Medulla oblongata (tissue), 1 donor: ENCODE data around the gene RBM33.

ENCODE experiments used
- DNase-seq: peaks from one replicate; pipeline ENCODE4 v3.0.0-alpha.2; 2015; ENCODE audit errors: extremely low spot score

RBM33 gene

GRCh38 chr7:155766966-155767916 lies 122.8 kb downstream of the RBM33 start:
- no peak for DNase-seq

DNA sequence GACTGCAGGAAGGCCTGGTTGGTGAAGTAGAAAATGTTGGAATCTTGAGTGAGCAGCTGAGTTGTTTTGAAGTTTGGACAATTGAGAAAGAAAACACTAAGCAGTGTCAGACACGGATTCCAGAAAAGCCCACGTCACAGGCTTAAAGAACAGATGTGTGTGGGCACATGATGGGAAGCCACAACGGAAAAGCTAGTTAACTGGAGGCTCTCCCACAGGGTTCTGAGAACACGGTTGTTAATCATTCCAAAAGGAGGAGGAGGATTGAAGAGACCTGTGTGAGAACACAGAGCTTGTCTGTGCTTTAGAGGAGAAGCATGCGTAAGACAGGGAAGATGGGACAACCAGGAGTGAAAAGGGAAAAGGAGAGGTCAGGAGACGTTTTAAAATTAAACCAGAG lies 125.2 kb downstream of the RBM33 start:
- DNase-seq, result no peak

DNA sequence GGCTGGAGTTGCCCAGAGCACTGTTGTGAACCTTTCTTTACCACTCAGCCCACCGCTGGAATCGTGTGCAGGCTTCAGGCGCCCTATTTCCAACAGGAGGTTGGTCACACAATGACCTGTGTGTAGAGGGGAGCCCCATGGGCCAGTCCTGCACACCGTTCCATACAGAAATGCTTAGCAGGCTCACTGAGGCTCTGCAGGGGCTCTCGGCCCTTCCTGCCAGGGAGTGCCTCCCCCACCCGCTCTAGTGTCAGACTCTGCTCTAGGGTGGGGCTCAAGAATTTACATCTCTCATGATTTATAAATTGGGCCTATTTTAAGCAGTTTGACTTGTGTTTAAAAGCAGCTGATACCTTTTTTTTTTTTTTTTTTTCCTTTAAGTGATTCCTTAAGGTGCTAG lies 125.8 kb downstream of the RBM33 start:
- no peak for DNase-seq

- no peak for DNase-seq
Observed at GRCh38 chr7:155773531-155773930, 129.1 kb downstream of the RBM33 start.

- no peak for DNase-seq
Observed at GRCh38 chr7:155774947-155775346, 130.5 kb downstream of the RBM33 start.

- no peak for DNase-seq
Observed at GRCh38 chr7:155775691-155776090, 131.2 kb downstream of the RBM33 start.

DNA sequence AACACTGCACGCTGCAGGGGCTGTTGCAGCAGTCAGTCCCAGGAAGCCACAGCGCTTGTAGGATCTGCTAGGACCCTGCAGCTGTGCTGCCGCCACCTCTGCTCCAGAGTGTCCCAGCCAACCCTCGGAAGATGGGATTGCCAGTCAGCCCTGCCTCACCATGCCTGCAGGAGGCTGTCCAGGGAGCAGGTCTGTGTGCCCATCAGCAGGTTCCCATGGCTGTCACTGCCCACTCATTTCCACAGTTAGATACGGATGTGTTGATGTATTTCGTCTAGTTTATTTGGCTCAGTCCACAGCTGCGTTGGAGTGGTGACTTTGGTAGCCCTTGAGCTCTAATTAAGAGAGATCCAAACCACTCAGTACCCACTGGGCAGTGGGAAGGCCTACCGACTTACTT lies 132.1 kb downstream of the RBM33 start:
- no peak for DNase-seq

DNA sequence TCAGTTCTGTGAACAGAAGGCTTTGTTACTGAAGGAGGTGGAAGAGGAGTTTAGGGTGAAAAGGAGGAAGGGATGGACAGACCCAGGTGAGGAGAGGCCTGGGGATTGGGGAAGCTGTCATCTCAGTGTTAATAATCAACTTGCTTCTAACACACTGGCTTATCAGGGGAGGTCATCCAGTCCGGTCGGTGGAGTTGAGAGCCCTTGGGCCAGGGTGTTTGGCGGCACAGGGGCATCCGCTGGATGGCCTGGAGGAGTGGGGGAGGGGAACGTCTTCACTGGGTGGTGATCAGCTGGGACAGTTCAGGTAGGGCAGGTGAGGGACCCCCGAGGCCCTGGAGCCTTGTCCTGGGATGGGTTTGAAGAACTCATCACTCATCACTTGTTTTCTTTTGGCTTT lies 133.9 kb downstream of the RBM33 start:
- no peak for DNase-seq

GRCh38 chr7:155780884-155781283 lies 136.4 kb downstream of the RBM33 start:
- DNase-seq, result no peak

DNA sequence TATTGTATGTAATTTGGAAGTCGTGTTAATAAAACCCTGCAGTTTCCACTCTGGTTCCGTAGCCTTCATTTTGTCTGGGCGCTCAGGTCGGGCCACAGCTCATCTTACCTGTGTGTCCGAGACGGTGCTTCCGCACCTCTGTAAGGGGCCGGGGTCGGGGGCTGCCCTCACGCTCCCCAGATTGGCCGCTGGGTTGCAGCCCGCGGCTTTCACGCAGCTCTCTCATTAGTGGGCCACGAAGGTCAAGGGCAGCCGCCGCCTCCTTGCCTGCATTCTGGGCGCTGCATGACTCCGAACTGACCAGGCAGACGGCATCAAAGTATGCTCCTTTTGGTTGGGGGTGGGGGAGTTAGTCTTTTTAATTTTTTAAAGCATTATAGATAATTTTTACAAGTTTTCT lies 137.0 kb downstream of the RBM33 start:
- DNase-seq, result no peak

GRCh38 chr7:155782466-155782865 lies 138.0 kb downstream of the RBM33 start:
- no peak for DNase-seq

DNA sequence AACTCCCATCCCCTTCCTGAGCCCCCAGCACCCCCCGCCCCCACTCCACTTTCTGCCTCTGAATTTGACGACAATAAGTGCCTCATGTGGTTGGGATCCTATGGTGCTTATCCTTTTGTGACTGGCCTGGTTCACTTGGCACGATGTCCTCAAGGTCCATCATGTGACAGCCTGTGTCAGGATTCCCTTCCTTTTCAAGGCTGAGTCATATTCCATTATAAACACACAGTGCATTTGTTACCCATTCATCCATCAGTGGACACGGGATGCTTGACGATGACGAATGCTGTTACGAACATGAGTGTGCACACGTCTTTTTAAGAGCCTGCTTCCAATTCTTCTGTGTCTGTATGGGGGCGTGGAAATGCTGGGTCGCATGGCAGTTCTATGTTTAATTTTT lies 141.1 kb downstream of the RBM33 start:
- no peak for DNase-seq

GRCh38 chr7:155786491-155786890 lies 142.0 kb downstream of the RBM33 start:
- DNase-seq, result no peak

- no peak for DNase-seq
Observed at GRCh38 chr7:155787171-155787851, 142.8 kb downstream of the RBM33 start.

DNA sequence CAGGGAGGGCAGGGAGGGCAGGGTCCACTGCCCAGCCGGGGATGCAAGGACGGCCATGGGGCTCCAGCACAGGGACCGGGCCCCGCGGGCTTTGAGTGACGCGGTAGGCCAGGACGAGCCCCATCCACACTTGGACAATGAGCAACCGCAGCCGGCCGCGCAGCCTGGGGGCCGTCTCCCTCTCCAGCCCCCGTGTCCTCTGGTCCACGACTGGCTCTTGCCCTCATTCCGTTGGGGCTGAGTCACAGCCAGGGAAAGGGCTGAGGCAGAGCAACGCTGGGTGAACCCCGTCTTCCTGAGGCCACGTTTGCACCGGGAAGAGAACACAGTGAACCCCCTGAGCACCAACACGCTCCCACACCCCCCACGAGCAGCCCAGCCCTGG lies 144.1 kb downstream of the RBM33 start:
- DNase-seq, result no peak

DNA sequence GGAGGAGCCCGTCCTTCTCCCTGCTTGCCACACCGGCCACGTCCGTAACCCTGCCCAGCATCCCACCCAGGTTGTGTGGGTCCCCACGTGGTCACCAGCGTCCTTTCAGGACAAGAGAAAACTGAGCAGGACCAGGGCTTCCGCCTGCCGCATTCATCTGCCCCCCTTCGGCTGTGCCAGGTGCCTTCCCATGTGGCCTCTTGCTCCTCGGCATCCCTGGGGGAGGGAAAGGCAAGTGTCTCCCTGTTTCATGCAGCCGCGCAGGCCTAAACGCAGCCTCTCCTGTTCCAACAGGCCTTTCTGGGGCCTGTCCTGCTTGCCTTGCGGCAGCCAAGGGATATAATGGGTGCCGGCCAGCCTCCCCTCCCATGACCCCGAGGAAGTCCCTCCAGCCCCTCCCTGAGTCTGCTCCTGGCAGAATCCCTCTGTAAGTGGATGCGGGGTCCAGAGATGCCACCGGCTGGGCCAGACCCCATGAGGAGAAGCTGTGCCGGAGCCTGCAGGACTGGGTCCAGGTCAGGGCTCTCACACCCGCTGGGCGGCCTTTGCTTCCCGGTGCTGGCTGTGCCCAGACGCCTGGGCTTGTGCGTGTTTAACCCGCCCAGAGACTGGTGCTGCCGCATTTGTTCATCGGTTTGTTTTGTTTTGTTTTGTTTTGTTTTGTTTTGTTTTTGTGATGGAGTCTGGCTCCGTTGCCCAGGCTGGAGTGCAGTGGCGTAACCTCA lies 144.7 kb downstream of the RBM33 start:
- DNase-seq, result no peak

GRCh38 chr7:155790666-155791065 lies 146.2 kb downstream of the RBM33 start:
- no peak for DNase-seq

DNA sequence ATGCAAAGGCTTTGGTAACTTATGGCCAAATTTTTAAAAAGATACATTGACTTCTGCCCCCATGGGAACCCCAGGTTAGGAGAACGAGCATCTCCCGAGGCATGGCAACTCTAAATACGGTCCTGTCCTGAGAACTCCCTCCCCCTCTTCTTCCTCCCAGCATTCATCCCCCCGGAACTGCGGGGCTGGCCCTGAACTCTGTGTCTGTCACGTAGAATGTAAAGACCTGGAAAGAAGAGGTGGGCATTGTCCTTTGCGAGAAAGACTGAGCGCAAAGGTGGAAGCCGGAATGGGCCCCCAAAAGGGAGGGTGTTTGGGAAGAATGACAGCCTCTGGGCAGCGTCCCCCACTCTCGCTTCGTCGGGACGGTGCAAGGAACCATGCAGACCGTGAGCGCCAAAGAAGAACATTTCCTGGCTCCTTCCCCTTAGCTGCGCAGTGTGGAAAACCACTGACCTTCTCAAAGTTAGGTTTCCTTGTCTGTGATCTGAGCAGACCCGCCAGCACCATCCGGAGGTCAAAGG lies 146.8 kb downstream of the RBM33 start:
- DNase-seq, result no peak

GRCh38 chr7:155791836-155792235 lies 147.4 kb downstream of the RBM33 start:
- no peak for DNase-seq

DNA sequence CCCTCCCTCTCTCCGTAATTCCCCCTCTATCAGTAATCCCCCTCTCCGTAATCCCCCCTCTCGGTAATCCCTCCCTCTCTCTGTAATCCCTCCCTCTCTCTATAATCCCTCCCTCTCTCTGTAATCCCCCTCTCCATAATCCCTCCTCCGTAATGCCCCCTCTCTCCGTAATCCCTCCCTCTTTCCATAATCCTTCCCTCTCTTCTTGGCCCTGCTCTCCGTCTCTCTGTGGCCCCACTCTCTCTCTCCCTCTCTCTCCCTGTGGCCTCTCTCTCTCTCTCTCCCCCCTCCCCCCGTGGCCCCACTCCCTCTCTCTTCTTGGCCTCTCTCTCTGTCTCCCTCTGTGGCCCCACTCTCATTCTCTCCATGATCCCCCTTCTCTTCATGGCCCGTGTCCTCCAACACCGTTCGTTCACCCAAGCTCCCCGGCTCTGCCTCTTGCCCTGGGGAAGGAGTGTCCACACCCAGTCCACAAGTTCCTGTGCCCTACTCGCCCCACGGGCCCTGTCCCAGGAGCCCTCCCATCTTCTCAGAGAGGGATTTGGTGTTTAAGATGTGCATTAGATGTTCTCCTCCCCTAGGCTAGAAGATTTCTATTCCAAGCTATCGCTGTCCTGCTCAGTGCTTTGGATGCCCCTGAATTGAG lies 148.0 kb downstream of the RBM33 start:
- DNase-seq, result no peak

GRCh38 chr7:155792999-155793560 lies 148.6 kb downstream of the RBM33 start:
- DNase-seq, result no peak
